NCI-H1436 treated with DMSO at 0.1 percent for 48 hours (cell line): Measurements from ENCODE around the gene AGA.

Source experiments
- DNase-seq: peaks from one replicate; lab custom pipeline; 2025; lab: John Stamatoyannopoulos, UW

Gene AGA

GRCh38 chr4:177447417-177448004 lies 5.3 kb upstream of the AGA start:
- no peak for DNase-seq

- no peak for DNase-seq
Measured at GRCh38 chr4:177446586-177446985, 4.3 kb upstream of the AGA start.

GRCh38 chr4:177444911-177445736 lies 2.9 kb upstream of the AGA start:
- no peak for DNase-seq

GRCh38 chr4:177441061-177441802 lies 1.0 kb downstream of the AGA start:
- DNase-seq, result peak; percentile 9

GRCh38 chr4:177436456-177436855 lies 5.8 kb downstream of the AGA start:
- DNase-seq, result no peak

- DNase-seq, result no peak
Measured at GRCh38 chr4:177434667-177435066, 7.6 kb downstream of the AGA start.

- DNase-seq, result no peak
Measured at GRCh38 chr4:177427192-177427591, 15.0 kb downstream of the AGA start.

GRCh38 chr4:177419434-177419833 lies 22.8 kb downstream of the AGA start:
- no peak for DNase-seq

- DNase-seq, result no peak
Measured at GRCh38 chr4:177413656-177414055, 28.6 kb downstream of the AGA start.

GRCh38 chr4:177413076-177413475 lies 29.2 kb downstream of the AGA start:
- no peak for DNase-seq

GRCh38 chr4:177411996-177412395 lies 30.2 kb downstream of the AGA start:
- no peak for DNase-seq

GRCh38 chr4:177410566-177410965 lies 31.7 kb downstream of the AGA start:
- no peak for DNase-seq

GRCh38 chr4:177408023-177408422 lies 34.2 kb downstream of the AGA start:
- no peak for DNase-seq

- no peak for DNase-seq
Measured at GRCh38 chr4:177405508-177405907, 36.7 kb downstream of the AGA start.

- no peak for DNase-seq
Measured at GRCh38 chr4:177404986-177405385, 37.3 kb downstream of the AGA start.

GRCh38 chr4:177404342-177404741 lies 37.9 kb downstream of the AGA start:
- DNase-seq, result no peak

GRCh38 chr4:177403746-177404145 lies 38.5 kb downstream of the AGA start:
- no peak for DNase-seq

- DNase-seq, result no peak
Measured at GRCh38 chr4:177401658-177402273, 40.5 kb downstream of the AGA start.

- no peak for DNase-seq
Measured at GRCh38 chr4:177400030-177400429, 42.2 kb downstream of the AGA start.

- no peak for DNase-seq
Measured at GRCh38 chr4:177396352-177396751, 45.9 kb downstream of the AGA start.

GRCh38 chr4:177393236-177393635 lies 49.0 kb downstream of the AGA start:
- no peak for DNase-seq

GRCh38 chr4:177391953-177392352 lies 50.3 kb downstream of the AGA start:
- DNase-seq, result no peak

GRCh38 chr4:177391287-177391686 lies 51.0 kb downstream of the AGA start:
- no peak for DNase-seq
